ENCODE measurements around the gene PNKD. TPM values are rescaled to one million over a fixed set of nuclear protein-coding genes. Genes with fewer than 3 reads are reported as not detected.
"Not testable (repeated sequence)": the region's sequence is repeated elsewhere in the genome, so short reads cannot be mapped to it uniquely, and the experiment has no call there.

The PNKD gene
- total RNA-seq, 4 donors from 2014 or later: 20.1 to 35.8 (median 31.9) TPM

DNA sequence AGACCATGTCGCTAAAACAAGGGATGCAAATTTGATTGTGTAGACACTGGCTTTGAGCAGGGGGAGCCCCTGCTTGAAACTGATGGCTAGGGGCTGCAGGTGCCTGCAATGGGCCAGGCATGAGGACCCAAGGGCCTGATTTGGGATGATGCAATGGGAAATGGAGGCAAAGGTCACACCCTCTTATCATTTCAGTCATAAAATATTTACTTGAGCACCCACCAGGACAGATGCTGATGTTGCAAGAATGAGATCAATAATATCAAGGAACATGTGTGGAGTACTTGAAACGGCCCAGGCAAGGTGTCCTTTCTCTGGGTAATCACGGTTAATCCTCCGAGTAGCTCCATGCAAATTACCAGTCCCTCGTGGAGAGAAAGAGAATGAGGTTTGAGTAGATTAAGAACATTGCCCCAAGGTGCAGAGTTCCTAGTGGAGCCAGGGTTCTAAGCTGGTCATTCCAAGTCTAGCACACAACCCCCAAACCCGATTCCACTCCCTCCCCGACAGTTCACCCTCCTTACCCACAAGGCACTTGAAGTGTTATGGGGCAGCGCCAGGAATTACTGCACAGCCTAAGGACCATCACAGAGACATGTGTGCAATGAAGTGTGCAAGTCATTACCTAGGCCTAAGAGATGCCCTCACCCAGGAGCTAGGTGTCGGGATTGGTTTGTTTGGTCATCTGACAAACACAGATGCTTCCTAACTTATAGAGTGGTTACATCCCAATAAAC lies 36.0 kb downstream of the PNKD start:
- TF ChIP-seq, protein P1, sequence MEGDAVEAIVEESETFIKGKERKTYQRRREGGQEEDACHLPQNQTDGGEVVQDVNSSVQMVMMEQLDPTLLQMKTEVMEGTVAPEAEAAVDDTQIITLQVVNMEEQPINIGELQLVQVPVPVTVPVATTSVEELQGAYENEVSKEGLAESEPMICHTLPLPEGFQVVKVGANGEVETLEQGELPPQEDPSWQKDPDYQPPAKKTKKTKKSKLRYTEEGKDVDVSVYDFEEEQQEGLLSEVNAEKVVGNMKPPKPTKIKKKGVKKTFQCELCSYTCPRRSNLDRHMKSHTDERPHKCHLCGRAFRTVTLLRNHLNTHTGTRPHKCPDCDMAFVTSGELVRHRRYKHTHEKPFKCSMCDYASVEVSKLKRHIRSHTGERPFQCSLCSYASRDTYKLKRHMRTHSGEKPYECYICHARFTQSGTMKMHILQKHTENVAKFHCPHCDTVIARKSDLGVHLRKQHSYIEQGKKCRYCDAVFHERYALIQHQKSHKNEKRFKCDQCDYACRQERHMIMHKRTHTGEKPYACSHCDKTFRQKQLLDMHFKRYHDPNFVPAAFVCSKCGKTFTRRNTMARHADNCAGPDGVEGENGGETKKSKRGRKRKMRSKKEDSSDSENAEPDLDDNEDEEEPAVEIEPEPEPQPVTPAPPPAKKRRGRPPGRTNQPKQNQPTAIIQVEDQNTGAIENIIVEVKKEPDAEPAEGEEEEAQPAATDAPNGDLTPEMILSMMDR (IDR thresholded peaks at IDR 0.05 in 4 of 5, conservative IDR thresholded peaks at IDR 0.05 in 1 of 5): no peak
- no peak for TF ChIP-seq POLR2A (IDR thresholded peaks at IDR 0.05)
- ATAC-seq (no peak), DNase-seq (no peak)
- Histone ChIP-seq H3K4me1 (no peaks in the 10 kb centered on the region), H3K27ac (no peak overlapping the region), H3K9me3 (no peaks in the 10 kb centered on the region), H3K27me3 (no peaks in the 10 kb centered on the region), H3K4me3 (no peak overlapping the region), H3K36me3 (no peaks in the 10 kb centered on the region)
- intact Hi-C loops (cut with DNase I; ENCODE audit: low total_unique reads): loop anchor here (10.0 kb wide), 1 partner anchor 48 kb away; the partner anchor contains the start of gene CATIP
- in situ Hi-C loops (cut with MboI; ENCODE audit: low sequenced_read_pairs in 4 of 4): loop anchor here (5.0 to 25.0 kb wide), 4 partner anchors 78 to 161 kb away; partner anchors contain the start of gene SLC11A1 (in 2 of the 4)

DNA sequence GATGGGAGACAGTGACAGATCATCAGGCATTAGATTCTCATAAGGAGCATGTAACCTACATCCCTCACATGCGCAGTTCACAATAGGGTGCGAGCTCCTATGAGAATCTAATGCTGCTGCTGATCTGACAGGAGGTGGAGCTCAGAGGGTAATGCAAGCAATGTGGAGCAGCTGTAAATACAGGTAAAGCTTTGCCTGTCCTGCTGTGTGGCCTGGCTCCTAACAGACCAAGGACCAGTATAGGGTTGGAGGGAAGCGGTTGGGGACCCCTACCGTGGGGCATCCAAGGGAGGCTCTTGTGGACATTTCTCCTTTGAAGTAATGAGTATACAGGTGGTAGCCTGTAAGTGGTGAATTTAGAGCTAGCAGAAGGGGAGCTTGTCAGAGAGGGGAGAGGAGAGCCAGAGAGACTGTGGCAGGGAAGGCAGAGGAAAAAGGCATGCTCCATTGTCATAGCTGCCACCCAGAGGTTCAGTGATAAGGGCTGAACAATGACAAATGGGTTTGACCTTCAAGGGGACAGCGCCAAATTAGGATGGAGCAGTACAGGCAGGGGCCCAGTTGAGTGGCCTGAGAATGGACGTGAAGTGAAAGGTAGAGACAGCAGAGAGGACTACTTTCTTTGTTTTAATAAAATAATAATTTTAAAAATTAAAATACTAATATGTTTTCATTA lies 37.2 kb downstream of the PNKD start:
- in situ Hi-C loops (cut with MboI; ENCODE audit: low sequenced_read_pairs in 4 of 4): loop anchor here (5.0 to 25.0 kb wide), 4 partner anchors 77 to 160 kb away; partner anchors contain the start of gene SLC11A1 (in 2 of the 4)
- DNase-seq (no peak), ATAC-seq (no peak)
- no peak for TF ChIP-seq POLR2A (IDR thresholded peaks at IDR 0.05)
- TF ChIP-seq, protein P1 (IDR thresholded peaks at IDR 0.05 in 4 of 5, conservative IDR thresholded peaks at IDR 0.05 in 1 of 5): no peak
- intact Hi-C loops (cut with DNase I; ENCODE audit: low total_unique reads): loop anchor here (10.0 kb wide), 1 partner anchor 47 kb away; the partner anchor contains the start of gene CATIP
- Histone ChIP-seq H3K9me3 (no peaks in the 10 kb centered on the region), H3K4me3 (no peak overlapping the region), H3K27ac (no peak overlapping the region), H3K4me1 (no peaks in the 10 kb centered on the region), H3K36me3 (no peaks in the 10 kb centered on the region), H3K27me3 (no peaks in the 10 kb centered on the region)

DNA sequence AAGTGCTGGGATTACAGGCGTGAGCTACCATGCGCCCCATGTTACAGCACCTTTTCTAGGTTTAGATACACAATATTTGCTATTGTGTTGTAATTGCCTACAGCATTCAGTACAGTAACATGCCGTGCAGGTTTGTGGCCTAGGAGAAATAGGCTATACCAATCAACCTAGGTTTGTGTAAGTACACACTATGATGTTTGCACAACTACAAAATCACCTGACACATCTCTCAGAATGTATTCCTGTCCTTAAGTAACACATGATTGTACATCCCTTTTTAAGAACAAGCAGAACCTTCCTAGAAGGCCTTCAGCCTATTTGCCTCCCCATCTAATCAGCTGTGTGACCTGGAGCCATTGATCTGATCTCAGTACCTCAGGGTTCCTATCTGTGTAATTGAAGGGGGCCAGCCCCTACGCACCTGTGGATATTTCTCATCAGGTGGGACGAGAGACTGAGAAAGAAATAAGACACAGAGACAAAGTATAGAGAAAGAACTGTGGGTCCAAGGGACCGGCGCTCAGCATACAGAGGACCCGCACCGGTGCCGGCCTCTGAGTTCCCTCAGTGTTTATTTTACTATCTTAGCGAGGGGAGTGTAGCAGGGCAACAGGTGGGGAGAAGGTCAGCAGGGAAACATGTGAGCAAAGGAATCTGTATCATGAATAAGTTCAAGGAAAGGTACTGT lies 40.7 kb downstream of the PNKD start:
- Histone ChIP-seq H3K36me3 (no peaks in the 10 kb centered on the region), H3K27ac (no peak overlapping the region), H3K27me3 (no peaks in the 10 kb centered on the region), H3K4me3 (no peak overlapping the region), H3K4me1 (no peaks in the 10 kb centered on the region), H3K9me3 (no peaks in the 10 kb centered on the region)
- DNase-seq: no peak
- TF ChIP-seq, protein P1 (IDR thresholded peaks at IDR 0.05 in 4 of 5, conservative IDR thresholded peaks at IDR 0.05 in 1 of 5): no peak
- no peak for TF ChIP-seq POLR2A (IDR thresholded peaks at IDR 0.05)
- no peak for ATAC-seq
- intact Hi-C loops (cut with DNase I; ENCODE audit: low total_unique reads) (no loop called here), in situ Hi-C loops (cut with MboI; ENCODE audit: low sequenced_read_pairs in 4 of 4) (loop anchor here in 1 of 4 donors (25.0 kb wide), 1 partner anchor 151 kb away; no protein-coding TSS in a partner anchor)

DNA sequence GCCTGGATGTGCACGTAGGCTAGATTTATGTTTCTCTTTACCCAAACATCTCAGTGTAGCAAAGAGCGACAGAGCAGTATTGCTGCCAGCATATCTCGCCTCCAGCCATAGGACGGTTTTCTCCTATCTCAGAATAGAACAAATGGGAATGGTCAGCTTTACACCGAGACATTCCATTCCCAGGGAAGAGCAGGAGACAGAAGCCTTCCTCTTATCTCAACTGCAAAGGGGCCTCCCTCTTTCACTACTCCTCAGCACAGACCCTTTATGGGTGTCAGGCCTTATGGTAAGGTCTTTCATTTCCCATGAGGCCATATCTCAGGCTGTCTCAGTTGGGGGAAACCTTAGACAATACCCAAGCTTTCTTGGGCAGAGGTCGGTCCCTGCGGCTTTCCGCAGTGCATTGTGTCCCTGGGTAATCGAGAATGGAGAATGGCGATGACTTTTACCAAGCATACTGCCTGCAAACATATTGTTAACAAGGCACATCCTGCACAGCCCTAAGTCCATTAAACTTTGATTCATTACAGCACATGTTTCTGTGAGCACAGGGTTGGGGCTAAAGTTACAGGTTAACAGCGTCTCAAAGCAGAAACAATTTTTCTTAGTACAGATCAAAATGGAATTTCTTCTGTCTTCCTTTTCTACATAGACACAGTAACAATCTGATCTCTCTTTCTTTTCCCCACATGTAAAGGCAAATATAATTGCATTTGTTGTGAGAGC lies 41.4 kb downstream of the PNKD start:
- H3K27ac ChIP-seq; H3K36me3 ChIP-seq; H3K27me3 ChIP-seq; DNase-seq; H3K4me3 ChIP-seq; H3K4me1 ChIP-seq; H3K9me3 ChIP-seq; intact Hi-C loops (cut with DNase I; ENCODE audit: low total_unique reads); ATAC-seq: not testable (repeated sequence)
- in situ Hi-C loops (cut with MboI; ENCODE audit: low sequenced_read_pairs in 4 of 4): loop anchor here in 1 of 4 donors (25.0 kb wide), 1 partner anchor 151 kb away; no protein-coding TSS in a partner anchor
